GM13977 (cell line): ENCODE results near the gene STMN3.

Experiments used
- DNase-seq: peaks from one replicate; pipeline ENCODE4 v3.0.0; 2012; ENCODE audit warnings: low spot score
- in situ Hi-C: fragments of 300-500 bp; cut with MboI; formaldehyde crosslinking; loops from one replicate; pipeline ENCODE4 v1.12.0; 2022; ENCODE audit warnings: low sequenced_read_pairs, low pct_unique_long_range_greater_than_20kb, mixed read lengths, inconsistent platforms; ENCODE audit not compliant: unreplicated experiment
- TF ChIP-seq, protein P1 (sequence below): IDR thresholded peaks from 2 replicates; pipeline ENCODE4 v1.5.1; 2012; ENCODE audit warnings: mild to moderate bottlenecking, control low read depth; ENCODE audit not compliant: insufficient read depth; ENCODE audit errors: extremely low read depth, missing control alignments

The STMN3 gene

GRCh38 chr20:63628246-63628975 lies 24.8 kb downstream of the STMN3 start:
- in situ Hi-C loops: no loop called here
- DNase-seq: peak; percentile 78
- TF ChIP-seq, protein P1, sequence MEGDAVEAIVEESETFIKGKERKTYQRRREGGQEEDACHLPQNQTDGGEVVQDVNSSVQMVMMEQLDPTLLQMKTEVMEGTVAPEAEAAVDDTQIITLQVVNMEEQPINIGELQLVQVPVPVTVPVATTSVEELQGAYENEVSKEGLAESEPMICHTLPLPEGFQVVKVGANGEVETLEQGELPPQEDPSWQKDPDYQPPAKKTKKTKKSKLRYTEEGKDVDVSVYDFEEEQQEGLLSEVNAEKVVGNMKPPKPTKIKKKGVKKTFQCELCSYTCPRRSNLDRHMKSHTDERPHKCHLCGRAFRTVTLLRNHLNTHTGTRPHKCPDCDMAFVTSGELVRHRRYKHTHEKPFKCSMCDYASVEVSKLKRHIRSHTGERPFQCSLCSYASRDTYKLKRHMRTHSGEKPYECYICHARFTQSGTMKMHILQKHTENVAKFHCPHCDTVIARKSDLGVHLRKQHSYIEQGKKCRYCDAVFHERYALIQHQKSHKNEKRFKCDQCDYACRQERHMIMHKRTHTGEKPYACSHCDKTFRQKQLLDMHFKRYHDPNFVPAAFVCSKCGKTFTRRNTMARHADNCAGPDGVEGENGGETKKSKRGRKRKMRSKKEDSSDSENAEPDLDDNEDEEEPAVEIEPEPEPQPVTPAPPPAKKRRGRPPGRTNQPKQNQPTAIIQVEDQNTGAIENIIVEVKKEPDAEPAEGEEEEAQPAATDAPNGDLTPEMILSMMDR: no peak

DNA sequence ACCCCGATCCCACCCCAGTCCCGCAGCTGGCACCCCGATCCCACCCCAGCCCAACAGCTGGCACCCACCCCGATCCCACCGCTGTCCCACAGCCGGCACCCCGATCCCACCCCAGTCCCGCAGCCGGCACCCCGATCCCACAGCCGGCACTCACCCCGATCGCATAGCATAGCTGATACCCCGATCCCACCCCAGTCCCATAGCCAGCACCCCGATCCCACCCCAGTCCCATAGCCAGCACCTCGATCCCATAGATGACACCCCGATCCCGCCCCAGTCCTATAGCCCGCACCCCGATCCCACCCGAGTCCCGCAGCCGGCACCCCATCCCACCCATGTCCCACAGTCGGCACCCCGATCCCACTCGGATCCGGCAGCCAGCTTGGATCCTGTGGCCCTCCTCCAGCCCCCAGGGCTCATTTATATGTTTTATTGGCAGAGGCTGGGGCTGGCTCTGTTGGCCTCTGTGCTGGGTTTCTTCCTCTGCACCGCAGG lies 25.4 kb downstream of the STMN3 start:
- TF ChIP-seq, protein P1: no peak
- in situ Hi-C loops: no loop called here
- no peak for DNase-seq

GRCh38 chr20:63627129-63627750 lies 26.0 kb downstream of the STMN3 start:
- TF ChIP-seq, protein P1: no peak
- in situ Hi-C loops: no loop called here
- peak; percentile 99 for DNase-seq

- TF ChIP-seq, protein P1: no peak
- in situ Hi-C loops: no loop called here
- peak; percentile 93 for DNase-seq
Measured at GRCh38 chr20:63626424-63627128, 26.6 kb downstream of the STMN3 start, which contains the start of gene GMEB2. GMEB2 (minus strand) TSS chr20:63627101; CDS start chr20:63619397, 7,704 bp downstream.

GRCh38 chr20:63625771-63626423 lies 27.3 kb downstream of the STMN3 start:
- peak; percentile 77 for DNase-seq
- TF ChIP-seq, protein P1: no peak
- in situ Hi-C loops: no loop called here

- TF ChIP-seq, protein P1: no peak
- no peak for DNase-seq
- in situ Hi-C loops: no loop called here
Measured at GRCh38 chr20:63624486-63624885, 28.7 kb downstream of the STMN3 start.
